ENCODE results near the gene NPHS1. TPM values are rescaled to one million over a fixed set of nuclear protein-coding genes. Genes with fewer than 3 reads are reported as not detected.

The NPHS1 gene
- total and polyA plus RNA-seq, 5 donors from 2014 or later: not detected

- Mint-ChIP-seq H3K27me3 (no peaks in the 10 kb centered on the region), H3K4me1 (peaks cover 0 to 21% (median 7%) of the 10 kb centered on the region in 4 donors), H3K36me3 (peaks cover 19% of the 10 kb centered on the region), H3K4me3 (no peak overlapping the region), H3K9me3 (no peaks in the 10 kb centered on the region), H3K27ac (no peak overlapping the region)
- Histone ChIP-seq H3K4me1 (ENCODE audit: control insufficient read depth, insufficient read depth, low read length, poor library complexity, severe bottlenecking) (peaks cover 9% of the 10 kb centered on the region), H3K36me3 (ENCODE audit: control insufficient read depth, insufficient read depth, low read length) (peaks cover 3% of the 10 kb centered on the region), H3K4me3 (ENCODE audit: low read depth, low read length) (no peak overlapping the region), H3K27me3 (ENCODE audit: control insufficient read depth, insufficient read depth, low read length) (no peaks in the 10 kb centered on the region), H3K9me3 (ENCODE audit: control insufficient read depth in 2 of 2, low read length in 2 of 2) (no peaks in the 10 kb centered on the region), H3K27ac (ENCODE audit: insufficient read depth, low read length, poor library complexity, severe bottlenecking) (no peak overlapping the region)
- DNase-seq (no peak), ATAC-seq (ENCODE audit: low read depth in 2 of 2) (no peak)
Observed at GRCh38 chr19:35780058-35780457, 72.2 kb downstream of the NPHS1 start.

GRCh38 chr19:35779033-35779432, 73.3 kb downstream of the NPHS1 start:
- no peaks in the 10 kb centered on the region for H3K27me3 ChIP-seq (ENCODE audit: control insufficient read depth, insufficient read depth, low read length)
- Mint-ChIP-seq H3K9me3 (no peaks in the 10 kb centered on the region), H3K36me3 (peaks cover 19% of the 10 kb centered on the region), H3K4me1 (peaks cover 0 to 31% (median 9%) of the 10 kb centered on the region in 4 donors), H3K4me3 (peak overlapping the region in 1 of 4 donors; percentile 63), H3K27me3 (no peaks in the 10 kb centered on the region), H3K27ac (no peak overlapping the region)
- H3K4me3 ChIP-seq (ENCODE audit: low read depth, low read length): no peak overlapping the region
- no peak for ATAC-seq (ENCODE audit: low read depth in 2 of 2)
- H3K9me3 ChIP-seq (ENCODE audit: control insufficient read depth in 2 of 2, low read length in 2 of 2): no peaks in the 10 kb centered on the region
- peaks cover 17% of the 10 kb centered on the region for H3K4me1 ChIP-seq (ENCODE audit: control insufficient read depth, insufficient read depth, low read length, poor library complexity, severe bottlenecking)
- H3K36me3 ChIP-seq (ENCODE audit: control insufficient read depth, insufficient read depth, low read length): peaks cover 3% of the 10 kb centered on the region
- no peak for DNase-seq
- H3K27ac ChIP-seq (ENCODE audit: insufficient read depth, low read length, poor library complexity, severe bottlenecking): no peak overlapping the region

GRCh38 chr19:35777961-35778360, 74.3 kb downstream of the NPHS1 start:
- peak overlapping the region in 3 of 4 donors; percentile 68 to 79 (median 69) for H3K4me3 Mint-ChIP-seq
- H3K27ac ChIP-seq (ENCODE audit: insufficient read depth, low read length, poor library complexity, severe bottlenecking): no peak overlapping the region

GRCh38 chr19:35777086-35777841, 75.0 kb downstream of the NPHS1 start:
- Mint-ChIP-seq H3K4me3 (peak overlapping the region; percentile 69 to 79 (median 76)), H3K9me3 (no peaks in the 10 kb centered on the region), H3K27me3 (no peaks in the 10 kb centered on the region), H3K4me1 (peaks cover 4 to 28% (median 9%) of the 10 kb centered on the region in 4 donors), H3K36me3 (peaks cover 10% of the 10 kb centered on the region), H3K27ac (peak overlapping the region in 2 of 3 donors; percentile 18 to 73)
- H3K36me3 ChIP-seq (ENCODE audit: control insufficient read depth, insufficient read depth, low read length): no peaks in the 10 kb centered on the region
- H3K9me3 ChIP-seq (ENCODE audit: control insufficient read depth in 2 of 2, low read length in 2 of 2): no peaks in the 10 kb centered on the region
- H3K4me3 ChIP-seq (ENCODE audit: low read depth, low read length): no peak overlapping the region
- ATAC-seq (ENCODE audit: low read depth in 2 of 2) (no peak), DNase-seq (no peak)
- H3K4me1 ChIP-seq (ENCODE audit: control insufficient read depth, insufficient read depth, low read length, poor library complexity, severe bottlenecking): peaks cover 17% of the 10 kb centered on the region
- H3K27ac ChIP-seq (ENCODE audit: insufficient read depth, low read length, poor library complexity, severe bottlenecking): no peak overlapping the region
- no peaks in the 10 kb centered on the region for H3K27me3 ChIP-seq (ENCODE audit: control insufficient read depth, insufficient read depth, low read length)

More at GRCh38 chr19:35777961-35778360, 74.3 kb downstream of the NPHS1 start:
- Histone ChIP-seq H3K9me3 (ENCODE audit: control insufficient read depth in 2 of 2, low read length in 2 of 2) (no peaks in the 10 kb centered on the region), H3K4me3 (ENCODE audit: low read depth, low read length) (no peak overlapping the region), H3K4me1 (ENCODE audit: control insufficient read depth, insufficient read depth, low read length, poor library complexity, severe bottlenecking) (peaks cover 17% of the 10 kb centered on the region), H3K36me3 (ENCODE audit: control insufficient read depth, insufficient read depth, low read length) (peaks cover 1% of the 10 kb centered on the region), H3K27me3 (ENCODE audit: control insufficient read depth, insufficient read depth, low read length) (no peaks in the 10 kb centered on the region)
- ATAC-seq (ENCODE audit: low read depth in 2 of 2) (no peak), DNase-seq (no peak)
- H3K27me3 Mint-ChIP-seq: no peaks in the 10 kb centered on the region
- H3K4me1 Mint-ChIP-seq: peaks cover 3 to 28% (median 9%) of the 10 kb centered on the region in 4 donors
- peaks cover 13% of the 10 kb centered on the region for H3K36me3 Mint-ChIP-seq
- H3K27ac Mint-ChIP-seq: peak overlapping the region in 1 of 3 donors; percentile 73
- H3K9me3 Mint-ChIP-seq: no peaks in the 10 kb centered on the region

- peak overlapping the region; percentile 75 to 80 (median 80) for H3K4me3 Mint-ChIP-seq
- no peaks in the 10 kb centered on the region for H3K9me3 Mint-ChIP-seq
- peaks cover 6% of the 10 kb centered on the region for H3K36me3 Mint-ChIP-seq
- H3K27ac Mint-ChIP-seq: peak overlapping the region in 2 of 3 donors; percentile 18 to 60
- no peaks in the 10 kb centered on the region for H3K27me3 Mint-ChIP-seq
- Histone ChIP-seq H3K36me3 (ENCODE audit: control insufficient read depth, insufficient read depth, low read length) (no peaks in the 10 kb centered on the region), H3K27ac (ENCODE audit: insufficient read depth, low read length, poor library complexity, severe bottlenecking) (peak overlapping the region; percentile 9), H3K4me1 (ENCODE audit: control insufficient read depth, insufficient read depth, low read length, poor library complexity, severe bottlenecking) (peaks cover 17% of the 10 kb centered on the region), H3K27me3 (ENCODE audit: control insufficient read depth, insufficient read depth, low read length) (no peaks in the 10 kb centered on the region), H3K9me3 (ENCODE audit: control insufficient read depth in 2 of 2, low read length in 2 of 2) (no peaks in the 10 kb centered on the region), H3K4me3 (ENCODE audit: low read depth, low read length) (peak overlapping the region; percentile 7)
- DNase-seq (no peak), ATAC-seq (ENCODE audit: low read depth in 2 of 2) (no peak)
- peaks cover 4 to 28% (median 9%) of the 10 kb centered on the region in 4 donors for H3K4me1 Mint-ChIP-seq
Observed at GRCh38 chr19:35776102-35776788, 76.1 kb downstream of the NPHS1 start.

Other genes starting within 250 kb of the NPHS1 start
- gene HAUS5, start 239.8 kb downstream of the NPHS1 start, total RNA-seq: 25.9 TPM
- gene HAUS5, start 239.8 kb downstream of the NPHS1 start, polyA plus RNA-seq: 1 to 10 TPM; 5.1 to 8.1 (median 6.6) TPM
- gene RBM42, start 223.5 kb downstream of the NPHS1 start, total RNA-seq: 52.3 TPM
- gene RBM42, start 223.5 kb downstream of the NPHS1 start, polyA plus RNA-seq: 10 to 100 TPM; 54.4 to 69.0 (median 59.2) TPM
- gene ETV2, start 210.8 kb downstream of the NPHS1 start, total RNA-seq: not detected
- gene ETV2, start 210.8 kb downstream of the NPHS1 start, polyA plus RNA-seq: under 1 TPM in 3 of 4 donors, not detected in 1; 0.44 to 0.67 (median 0.46) TPM
- 249 TPM for gene COX6B1, start 204.2 kb downstream of the NPHS1 start, total RNA-seq
- 100 to 1,000 TPM; 854 to 919 (median 912) TPM for gene COX6B1, start 204.2 kb downstream of the NPHS1 start, polyA plus RNA-seq
- not detected for gene UPK1A, start 186.0 kb downstream of the NPHS1 start, total RNA-seq
- not detected for gene UPK1A, start 186.0 kb downstream of the NPHS1 start, polyA plus RNA-seq
- 42.0 TPM for gene ZBTB32, start 147.9 kb downstream of the NPHS1 start, total RNA-seq
- 1 to 10 TPM; 3.1 to 5.3 (median 4.6) TPM for gene ZBTB32, start 147.9 kb downstream of the NPHS1 start, polyA plus RNA-seq
- 73.0 TPM for gene KMT2B, start 134.5 kb downstream of the NPHS1 start, total RNA-seq
- gene KMT2B, start 134.5 kb downstream of the NPHS1 start, polyA plus RNA-seq: 1 to 10 TPM in 1 of 4 donors, under 1 TPM in 3; 0.45 to 1.1 (median 0.68) TPM
- 80.5 TPM for gene IGFLR1, start 110.1 kb downstream of the NPHS1 start, total RNA-seq
- gene IGFLR1, start 110.1 kb downstream of the NPHS1 start, polyA plus RNA-seq: 100 to 1,000 TPM; 109 to 151 (median 125) TPM
- 70.8 TPM for gene U2AF1L4, start 107.1 kb downstream of the NPHS1 start, total RNA-seq
- gene U2AF1L4, start 107.1 kb downstream of the NPHS1 start, polyA plus RNA-seq: 10 to 100 TPM; 48.4 to 66.5 (median 58.5) TPM
- 21.1 TPM for gene PSENEN, start 106.9 kb downstream of the NPHS1 start, total RNA-seq
- 10 to 100 TPM; 66.1 to 99.6 (median 72.9) TPM for gene PSENEN, start 106.9 kb downstream of the NPHS1 start, polyA plus RNA-seq
- 11.7 TPM for gene LIN37, start 103.9 kb downstream of the NPHS1 start, total RNA-seq
- 10 to 100 TPM in 3 of 4 donors, 1 to 10 TPM in 1; 9.9 to 16.5 (median 11.8) TPM for gene LIN37, start 103.9 kb downstream of the NPHS1 start, polyA plus RNA-seq
- gene HSPB6, start 95.5 kb downstream of the NPHS1 start, total RNA-seq: not detected
- not detected for gene HSPB6, start 95.5 kb downstream of the NPHS1 start, polyA plus RNA-seq
- 39.5 TPM for gene PROSER3, start 94.3 kb downstream of the NPHS1 start, total RNA-seq
- gene PROSER3, start 94.3 kb downstream of the NPHS1 start, polyA plus RNA-seq: 1 to 10 TPM; 4.3 to 6.4 (median 5.0) TPM
- 46.7 TPM for gene ARHGAP33, start 76.9 kb downstream of the NPHS1 start, total RNA-seq
- gene ARHGAP33, start 76.9 kb downstream of the NPHS1 start, polyA plus RNA-seq: under 1 TPM in 1 of 4 donors, not detected in 3; 0.40 TPM
- gene PRODH2, start 39.7 kb downstream of the NPHS1 start, total RNA-seq: not detected
- gene PRODH2, start 39.7 kb downstream of the NPHS1 start, polyA plus RNA-seq: not detected
- gene KIRREL2, start 4.4 kb upstream of the NPHS1 start, total RNA-seq: not detected
- not detected for gene KIRREL2, start 4.4 kb upstream of the NPHS1 start, polyA plus RNA-seq
- gene APLP1, start 16.1 kb upstream of the NPHS1 start, total RNA-seq: not detected
- not detected for gene APLP1, start 16.1 kb upstream of the NPHS1 start, polyA plus RNA-seq
- gene NFKBID, start 48.0 kb upstream of the NPHS1 start, total RNA-seq: 120 TPM
- gene NFKBID, start 48.0 kb upstream of the NPHS1 start, polyA plus RNA-seq: 1 to 10 TPM; 2.7 to 4.2 (median 3.6) TPM
- 104 TPM for gene HCST, start 50.0 kb upstream of the NPHS1 start, total RNA-seq
- gene HCST, start 50.0 kb upstream of the NPHS1 start, polyA plus RNA-seq: 100 to 1,000 TPM; 640 to 863 (median 760) TPM
- gene TYROBP, start 55.8 kb upstream of the NPHS1 start, total RNA-seq: not detected
- gene TYROBP, start 55.8 kb upstream of the NPHS1 start, polyA plus RNA-seq: 1 to 10 TPM in 3 of 4 donors, under 1 TPM in 1; 0.49 to 6.9 (median 2.1) TPM
- gene LRFN3, start 83.9 kb upstream of the NPHS1 start, total RNA-seq: 7.7 TPM
- 1 to 10 TPM in 1 of 4 donors, under 1 TPM in 3; 0.63 to 1.4 (median 0.84) TPM for gene LRFN3, start 83.9 kb upstream of the NPHS1 start, polyA plus RNA-seq
- gene SDHAF1, start 142.7 kb upstream of the NPHS1 start, total RNA-seq: 11.8 TPM
- 10 to 100 TPM; 44.0 to 71.2 (median 67.4) TPM for gene SDHAF1, start 142.7 kb upstream of the NPHS1 start, polyA plus RNA-seq
- 1.5 TPM for gene SYNE4, start 156.3 kb upstream of the NPHS1 start, total RNA-seq
- under 1 TPM in 1 of 4 donors, not detected in 3; 0.40 TPM for gene SYNE4, start 156.3 kb upstream of the NPHS1 start, polyA plus RNA-seq
- 35.8 TPM for gene ALKBH6, start 161.7 kb upstream of the NPHS1 start, total RNA-seq
- 10 to 100 TPM; 18.3 to 32.7 (median 24.8) TPM for gene ALKBH6, start 161.7 kb upstream of the NPHS1 start, polyA plus RNA-seq
- 1.4 TPM for gene CLIP3, start 180.4 kb upstream of the NPHS1 start, total RNA-seq
- gene CLIP3, start 180.4 kb upstream of the NPHS1 start, polyA plus RNA-seq: 1 to 10 TPM in 1 of 4 donors, under 1 TPM in 3; 0.38 to 1.3 (median 0.61) TPM
- 2.9 TPM for gene THAP8, start 201.8 kb upstream of the NPHS1 start, total RNA-seq
- gene THAP8, start 201.8 kb upstream of the NPHS1 start, polyA plus RNA-seq: 1 to 10 TPM; 3.5 to 8.2 (median 6.7) TPM
- gene WDR62, start 202.4 kb upstream of the NPHS1 start, total RNA-seq: 6.8 TPM
- gene WDR62, start 202.4 kb upstream of the NPHS1 start, polyA plus RNA-seq: under 1 TPM in 3 of 4 donors, not detected in 1; 0.21 to 0.46 (median 0.44) TPM